ENCODE data around the gene HPCAL4.

Gene HPCAL4

GRCh38 chr1:39704757-39705156 is 13.5 kb upstream of the HPCAL4 start:
- no peaks in the 10 kb centered on the region for H3K4me1 ChIP-seq (ENCODE audit: low read length)
- no peaks in the 10 kb centered on the region for H3K27me3 ChIP-seq (replicated peaks; ENCODE audit: insufficient read depth, low read length)
- no peak for DNase-seq
- no peaks in the 10 kb centered on the region for H3K9me2 ChIP-seq (replicated peaks; ENCODE audit: insufficient read depth, low read length)
- no peaks in the 10 kb centered on the region for H3F3A ChIP-seq (ENCODE audit: insufficient read depth, low read length)
- no peaks in the 10 kb centered on the region for H3K79me2 ChIP-seq (ENCODE audit: low read length)
- H3K9ac ChIP-seq (ENCODE audit: low read length), result no peak overlapping the region
- H3K4me2 ChIP-seq (ENCODE audit: low read depth, low read length), result no peak overlapping the region
- H2AFZ ChIP-seq (ENCODE audit: low read length), result no peak overlapping the region
- no peaks in the 10 kb centered on the region for H4K20me1 ChIP-seq (ENCODE audit: insufficient read depth, low read length)
- no peak overlapping the region for H3K4me3 ChIP-seq (ENCODE audit: low read length)
- H3K9me3 ChIP-seq (replicated peaks; ENCODE audit: insufficient read depth, low read length), result no peaks in the 10 kb centered on the region
- H3K27ac ChIP-seq (ENCODE audit: low read length), result no peak overlapping the region
- TF ChIP-seq EZH2 (optimal IDR thresholded peaks at IDR 0.05; ENCODE audit: low read depth, low read length) (no peak), EZH2phosphoT487 (IDR thresholded peaks at IDR 0.05; ENCODE audit: low read length) (no peak), CTCF (IDR thresholded peaks at IDR 0.05; ENCODE audit: low read length) (no peak)
- H3K36me3 ChIP-seq (replicated peaks; ENCODE audit: insufficient read depth, low read length), result no peaks in the 10 kb centered on the region

GRCh38 chr1:39701049-39701439 is 9.8 kb upstream of the HPCAL4 start:
- H3K9me3 ChIP-seq (replicated peaks; ENCODE audit: insufficient read depth, low read length), result no peaks in the 10 kb centered on the region
- no peaks in the 10 kb centered on the region for H3K36me3 ChIP-seq (replicated peaks; ENCODE audit: insufficient read depth, low read length)
- no peak overlapping the region for H3K4me2 ChIP-seq (ENCODE audit: low read depth, low read length)
- TF ChIP-seq CTCF (IDR thresholded peaks at IDR 0.05; ENCODE audit: low read length) (no peak), EZH2 (optimal IDR thresholded peaks at IDR 0.05; ENCODE audit: low read depth, low read length) (no peak), EZH2phosphoT487 (IDR thresholded peaks at IDR 0.05; ENCODE audit: low read length) (no peak)
- H3K27me3 ChIP-seq (replicated peaks; ENCODE audit: insufficient read depth, low read length), result no peaks in the 10 kb centered on the region
- H4K20me1 ChIP-seq (ENCODE audit: insufficient read depth, low read length), result no peaks in the 10 kb centered on the region
- H3F3A ChIP-seq (ENCODE audit: insufficient read depth, low read length), result no peaks in the 10 kb centered on the region
- H3K9me2 ChIP-seq (replicated peaks; ENCODE audit: insufficient read depth, low read length), result no peaks in the 10 kb centered on the region
- H3K79me2 ChIP-seq (ENCODE audit: low read length), result no peaks in the 10 kb centered on the region
- no peak overlapping the region for H3K4me3 ChIP-seq (ENCODE audit: low read length)
- no peak overlapping the region for H2AFZ ChIP-seq (ENCODE audit: low read length)
- no peak overlapping the region for H3K9ac ChIP-seq (ENCODE audit: low read length)
- DNase-seq, result no peak
- no peak overlapping the region for H3K27ac ChIP-seq (ENCODE audit: low read length)
- H3K4me1 ChIP-seq (ENCODE audit: low read length), result no peaks in the 10 kb centered on the region

GRCh38 chr1:39700348-39700747 is 9.1 kb upstream of the HPCAL4 start:
- no peak overlapping the region for H3K9ac ChIP-seq (ENCODE audit: low read length)

More at GRCh38 chr1:39700348-39700747, 9.1 kb upstream of the HPCAL4 start:
- no peak overlapping the region for H3K4me2 ChIP-seq (ENCODE audit: low read depth, low read length)
- no peak overlapping the region for H2AFZ ChIP-seq (ENCODE audit: low read length)
- H3K79me2 ChIP-seq (ENCODE audit: low read length), result no peaks in the 10 kb centered on the region
- H3K27me3 ChIP-seq (replicated peaks; ENCODE audit: insufficient read depth, low read length), result no peaks in the 10 kb centered on the region
- no peak for DNase-seq
- no peaks in the 10 kb centered on the region for H3F3A ChIP-seq (ENCODE audit: insufficient read depth, low read length)
- no peaks in the 10 kb centered on the region for H3K36me3 ChIP-seq (replicated peaks; ENCODE audit: insufficient read depth, low read length)
- TF ChIP-seq CTCF (IDR thresholded peaks at IDR 0.05; ENCODE audit: low read length), result no peak
- no peak for TF ChIP-seq EZH2phosphoT487 (IDR thresholded peaks at IDR 0.05; ENCODE audit: low read length)
- TF ChIP-seq EZH2 (optimal IDR thresholded peaks at IDR 0.05; ENCODE audit: low read depth, low read length), result no peak
- no peaks in the 10 kb centered on the region for H4K20me1 ChIP-seq (ENCODE audit: insufficient read depth, low read length)
- H3K9me2 ChIP-seq (replicated peaks; ENCODE audit: insufficient read depth, low read length), result no peaks in the 10 kb centered on the region
- no peaks in the 10 kb centered on the region for H3K9me3 ChIP-seq (replicated peaks; ENCODE audit: insufficient read depth, low read length)
- no peak overlapping the region for H3K4me3 ChIP-seq (ENCODE audit: low read length)
- no peak overlapping the region for H3K27ac ChIP-seq (ENCODE audit: low read length)
- peaks cover 1% of the 10 kb centered on the region for H3K4me1 ChIP-seq (ENCODE audit: low read length)
